ENCODE measurements around the gene LHFPL3.

LHFPL3 gene

GRCh38 chr7:104371980-104372357 is 43.6 kb downstream of the LHFPL3 start:
- no peak overlapping the region for H3K4me3 ChIP-seq (replicated peaks; ENCODE audit: insufficient read depth, low read length)
- no peak for DNase-seq (ENCODE audit: low read depth in 1 of 2, low spot score in 1 of 2)
- H3K27me3 ChIP-seq (ENCODE audit: insufficient read depth, poor library complexity, severe bottlenecking): no peaks in the 10 kb centered on the region
- no peak for TF ChIP-seq POLR2AphosphoS5 (IDR thresholded peaks at IDR 0.05; ENCODE audit: low read depth)
- no peak overlapping the region for H3K27ac ChIP-seq (replicated peaks)

- DNase-seq (ENCODE audit: low read depth in 1 of 2, low spot score in 1 of 2): no peak
- no peak for TF ChIP-seq CTCF (IDR thresholded peaks at IDR 0.05; ENCODE audit: insufficient read depth, low read length)
- no peak for TF ChIP-seq GABPA (IDR thresholded peaks at IDR 0.05; ENCODE audit: low read depth)
- TF ChIP-seq SPI1 (IDR thresholded peaks at IDR 0.05; ENCODE audit: borderline replicate concordance, low read depth): no peak
- no peak for TF ChIP-seq POLR2AphosphoS5 (IDR thresholded peaks at IDR 0.05; ENCODE audit: low read depth)
- no peak for TF ChIP-seq REST (IDR thresholded peaks at IDR 0.05; ENCODE audit: insufficient replicate concordance, low read depth)
- Histone ChIP-seq H3K27ac (replicated peaks) (no peak overlapping the region), H3K4me3 (replicated peaks; ENCODE audit: insufficient read depth, low read length) (no peak overlapping the region), H3K27me3 (ENCODE audit: insufficient read depth, poor library complexity, severe bottlenecking) (no peaks in the 10 kb centered on the region)
These were observed 54.2 kb downstream of the LHFPL3 start for GRCh38 chr7:104382616-104383015.

GRCh38 chr7:104386943-104387342 is 58.5 kb downstream of the LHFPL3 start:
- DNase-seq (ENCODE audit: low read depth in 1 of 2, low spot score in 1 of 2): no peak
- no peak for TF ChIP-seq CTCF (IDR thresholded peaks at IDR 0.05; ENCODE audit: insufficient read depth, low read length)
- TF ChIP-seq GABPA (IDR thresholded peaks at IDR 0.05; ENCODE audit: low read depth): no peak
- TF ChIP-seq POLR2AphosphoS5 (IDR thresholded peaks at IDR 0.05; ENCODE audit: low read depth): no peak
- TF ChIP-seq REST (IDR thresholded peaks at IDR 0.05; ENCODE audit: insufficient replicate concordance, low read depth): no peak
- TF ChIP-seq SPI1 (IDR thresholded peaks at IDR 0.05; ENCODE audit: borderline replicate concordance, low read depth): no peak
- no peak overlapping the region for H3K27ac ChIP-seq (replicated peaks)
- H3K27me3 ChIP-seq (ENCODE audit: insufficient read depth, poor library complexity, severe bottlenecking): no peaks in the 10 kb centered on the region
- no peak overlapping the region for H3K4me3 ChIP-seq (replicated peaks; ENCODE audit: insufficient read depth, low read length)

GRCh38 chr7:104388222-104388621 is 59.8 kb downstream of the LHFPL3 start:
- no peak overlapping the region for H3K4me3 ChIP-seq (replicated peaks; ENCODE audit: insufficient read depth, low read length)
- H3K27ac ChIP-seq (replicated peaks): no peak overlapping the region
- TF ChIP-seq POLR2AphosphoS5 (IDR thresholded peaks at IDR 0.05; ENCODE audit: low read depth): no peak
- TF ChIP-seq REST (IDR thresholded peaks at IDR 0.05; ENCODE audit: insufficient replicate concordance, low read depth): no peak
- TF ChIP-seq GABPA (IDR thresholded peaks at IDR 0.05; ENCODE audit: low read depth): no peak
- no peak for TF ChIP-seq CTCF (IDR thresholded peaks at IDR 0.05; ENCODE audit: insufficient read depth, low read length)
- TF ChIP-seq SPI1 (IDR thresholded peaks at IDR 0.05; ENCODE audit: borderline replicate concordance, low read depth): no peak
- no peak for DNase-seq (ENCODE audit: low read depth in 1 of 2, low spot score in 1 of 2)
- no peaks in the 10 kb centered on the region for H3K27me3 ChIP-seq (ENCODE audit: insufficient read depth, poor library complexity, severe bottlenecking)
